ENCODE data around the gene MTMR2.

The MTMR2 gene

DNA sequence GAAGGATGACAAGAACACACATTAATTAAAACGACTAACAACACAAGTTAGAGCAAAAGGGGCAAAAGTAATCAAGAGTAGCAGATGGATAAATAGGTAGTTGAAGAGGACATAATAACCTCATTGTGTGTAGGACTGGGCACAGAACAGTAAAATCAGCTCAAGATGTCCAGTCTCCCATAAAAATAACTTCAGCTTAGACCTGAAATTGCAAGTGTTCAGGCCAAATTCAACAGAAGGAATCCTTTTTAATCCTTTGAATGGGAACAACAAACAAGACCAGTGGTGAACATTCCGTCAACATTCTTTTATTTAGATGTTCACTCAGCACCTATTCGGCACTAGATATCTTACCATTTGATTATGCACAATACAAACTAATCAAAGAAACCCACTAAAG is 4.4 kb downstream of the MTMR2 start:
- TF ChIP-seq ISL1 (CRISPR knock-in tag; IDR thresholded peaks at IDR 0.05) (no peak), CREB5 (CRISPR knock-in tag; IDR thresholded peaks at IDR 0.05; ENCODE audit: low read depth) (no peak), ESRRG (CRISPR knock-in tag; IDR thresholded peaks at IDR 0.05) (no peak), ZNF565 (CRISPR knock-in tag; conservative IDR thresholded peaks at IDR 0.05; ENCODE audit: low read depth) (no peak), CSDC2 (CRISPR knock-in tag; IDR thresholded peaks at IDR 0.05) (no peak), OSR1 (CRISPR knock-in tag; IDR thresholded peaks at IDR 0.05) (no peak), TOX (CRISPR knock-in tag; IDR thresholded peaks at IDR 0.05; ENCODE audit: borderline replicate concordance) (no peak), ARNTL (CRISPR knock-in tag; IDR thresholded peaks at IDR 0.05; ENCODE audit: borderline replicate concordance, low read depth) (no peak)
- TF ChIP-seq, protein P1, sequence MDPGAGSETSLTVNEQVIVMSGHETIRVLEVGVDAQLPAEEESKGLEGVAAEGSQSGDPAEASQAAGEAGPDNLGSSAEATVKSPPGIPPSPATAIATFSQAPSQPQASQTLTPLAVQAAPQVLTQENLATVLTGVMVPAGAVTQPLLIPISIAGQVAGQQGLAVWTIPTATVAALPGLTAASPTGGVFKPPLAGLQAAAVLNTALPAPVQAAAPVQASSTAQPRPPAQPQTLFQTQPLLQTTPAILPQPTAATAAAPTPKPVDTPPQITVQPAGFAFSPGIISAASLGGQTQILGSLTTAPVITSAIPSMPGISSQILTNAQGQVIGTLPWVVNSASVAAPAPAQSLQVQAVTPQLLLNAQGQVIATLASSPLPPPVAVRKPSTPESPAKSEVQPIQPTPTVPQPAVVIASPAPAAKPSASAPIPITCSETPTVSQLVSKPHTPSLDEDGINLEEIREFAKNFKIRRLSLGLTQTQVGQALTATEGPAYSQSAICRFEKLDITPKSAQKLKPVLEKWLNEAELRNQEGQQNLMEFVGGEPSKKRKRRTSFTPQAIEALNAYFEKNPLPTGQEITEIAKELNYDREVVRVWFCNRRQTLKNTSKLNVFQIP (CRISPR knock-in tag; IDR thresholded peaks at IDR 0.05; ENCODE audit: borderline replicate concordance, low read depth), result no peak
- ATAC-seq, result no peak

DNA sequence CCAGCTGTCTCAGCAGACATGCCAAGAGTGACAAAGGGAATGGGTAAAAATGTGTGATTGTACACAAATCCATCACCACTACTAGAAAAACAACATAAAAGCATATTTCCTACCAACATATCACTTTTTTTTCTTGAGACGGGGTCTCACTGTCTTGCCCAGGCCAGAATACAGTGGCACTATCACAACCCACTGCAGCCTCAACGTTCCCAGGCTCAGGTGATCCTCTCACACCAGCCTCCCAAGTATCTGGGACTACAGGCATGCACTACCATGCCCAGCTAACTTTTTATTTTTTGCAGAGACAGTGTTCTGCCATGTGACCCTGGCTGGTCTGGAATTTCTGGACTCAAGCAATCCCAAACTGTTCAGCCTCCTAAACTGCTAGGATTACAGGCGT is 5.2 kb downstream of the MTMR2 start:
- TF ChIP-seq ESRRG (CRISPR knock-in tag; IDR thresholded peaks at IDR 0.05) (no peak), ZFP3 (CRISPR knock-in tag; IDR thresholded peaks at IDR 0.05) (no peak), RARB (CRISPR knock-in tag; IDR thresholded peaks at IDR 0.05) (no peak), ZNF565 (CRISPR knock-in tag; conservative IDR thresholded peaks at IDR 0.05; ENCODE audit: low read depth) (no peak), ZNF8 (CRISPR knock-in tag; IDR thresholded peaks at IDR 0.05) (no peak)
- TF ChIP-seq, protein P2, sequence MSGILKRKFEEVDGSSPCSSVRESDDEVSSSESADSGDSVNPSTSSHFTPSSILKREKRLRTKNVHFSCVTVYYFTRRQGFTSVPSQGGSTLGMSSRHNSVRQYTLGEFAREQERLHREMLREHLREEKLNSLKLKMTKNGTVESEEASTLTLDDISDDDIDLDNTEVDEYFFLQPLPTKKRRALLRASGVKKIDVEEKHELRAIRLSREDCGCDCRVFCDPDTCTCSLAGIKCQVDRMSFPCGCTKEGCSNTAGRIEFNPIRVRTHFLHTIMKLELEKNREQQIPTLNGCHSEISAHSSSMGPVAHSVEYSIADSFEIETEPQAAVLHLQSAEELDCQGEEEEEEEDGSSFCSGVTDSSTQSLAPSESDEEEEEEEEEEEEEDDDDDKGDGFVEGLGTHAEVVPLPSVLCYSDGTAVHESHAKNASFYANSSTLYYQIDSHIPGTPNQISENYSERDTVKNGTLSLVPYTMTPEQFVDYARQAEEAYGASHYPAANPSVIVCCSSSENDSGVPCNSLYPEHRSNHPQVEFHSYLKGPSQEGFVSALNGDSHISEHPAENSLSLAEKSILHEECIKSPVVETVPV (CRISPR knock-in tag; IDR thresholded peaks at IDR 0.05), result no peak
- no peak for ATAC-seq

DNA sequence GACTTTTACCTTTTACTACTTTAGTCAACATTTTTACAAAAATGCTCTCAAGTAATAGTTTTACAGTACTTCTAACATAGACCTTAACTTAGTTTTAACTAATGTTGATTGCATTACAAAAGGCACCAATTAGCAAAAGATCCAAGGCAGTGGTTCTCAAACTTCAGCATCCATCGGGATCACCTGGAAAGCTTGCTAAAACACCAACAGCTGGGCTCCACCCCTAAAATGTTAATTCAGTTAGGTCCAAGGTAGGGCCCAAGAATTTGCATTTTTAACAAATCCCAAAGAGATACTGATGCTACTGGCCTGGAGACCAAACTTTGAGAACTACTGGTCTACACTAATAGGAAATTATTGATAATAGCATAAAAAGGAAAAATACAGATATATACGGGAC is 5.9 kb downstream of the MTMR2 start:
- ATAC-seq, result no peak
- TF ChIP-seq CREB5 (CRISPR knock-in tag; IDR thresholded peaks at IDR 0.05; ENCODE audit: low read depth) (no peak), GLIS3 (CRISPR knock-in tag; IDR thresholded peaks at IDR 0.05) (no peak), ZNF565 (CRISPR knock-in tag; conservative IDR thresholded peaks at IDR 0.05; ENCODE audit: low read depth) (no peak), PPARA (CRISPR knock-in tag; IDR thresholded peaks at IDR 0.05; ENCODE audit: borderline replicate concordance) (no peak), TOX (CRISPR knock-in tag; IDR thresholded peaks at IDR 0.05; ENCODE audit: borderline replicate concordance) (no peak), ISL1 (CRISPR knock-in tag; IDR thresholded peaks at IDR 0.05) (no peak), SNAI2 (CRISPR knock-in tag; IDR thresholded peaks at IDR 0.05) (no peak), TCF4 (CRISPR knock-in tag; IDR thresholded peaks at IDR 0.05; ENCODE audit: borderline replicate concordance) (no peak), CSDC2 (CRISPR knock-in tag; IDR thresholded peaks at IDR 0.05) (no peak), ESRRG (CRISPR knock-in tag; IDR thresholded peaks at IDR 0.05) (no peak), ARNTL (CRISPR knock-in tag; IDR thresholded peaks at IDR 0.05; ENCODE audit: borderline replicate concordance, low read depth) (no peak), RARB (CRISPR knock-in tag; IDR thresholded peaks at IDR 0.05) (no peak), ZFP3 (CRISPR knock-in tag; IDR thresholded peaks at IDR 0.05) (no peak), ZNF70 (CRISPR knock-in tag; IDR thresholded peaks at IDR 0.05) (no peak)
- TF ChIP-seq, protein P2 (CRISPR knock-in tag; IDR thresholded peaks at IDR 0.05), result no peak
- TF ChIP-seq, protein P3, sequence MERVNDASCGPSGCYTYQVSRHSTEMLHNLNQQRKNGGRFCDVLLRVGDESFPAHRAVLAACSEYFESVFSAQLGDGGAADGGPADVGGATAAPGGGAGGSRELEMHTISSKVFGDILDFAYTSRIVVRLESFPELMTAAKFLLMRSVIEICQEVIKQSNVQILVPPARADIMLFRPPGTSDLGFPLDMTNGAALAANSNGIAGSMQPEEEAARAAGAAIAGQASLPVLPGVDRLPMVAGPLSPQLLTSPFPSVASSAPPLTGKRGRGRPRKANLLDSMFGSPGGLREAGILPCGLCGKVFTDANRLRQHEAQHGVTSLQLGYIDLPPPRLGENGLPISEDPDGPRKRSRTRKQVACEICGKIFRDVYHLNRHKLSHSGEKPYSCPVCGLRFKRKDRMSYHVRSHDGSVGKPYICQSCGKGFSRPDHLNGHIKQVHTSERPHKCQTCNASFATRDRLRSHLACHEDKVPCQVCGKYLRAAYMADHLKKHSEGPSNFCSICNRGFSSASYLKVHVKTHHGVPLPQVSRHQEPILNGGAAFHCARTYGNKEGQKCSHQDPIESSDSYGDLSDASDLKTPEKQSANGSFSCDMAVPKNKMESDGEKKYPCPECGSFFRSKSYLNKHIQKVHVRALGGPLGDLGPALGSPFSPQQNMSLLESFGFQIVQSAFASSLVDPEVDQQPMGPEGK (CRISPR knock-in tag; IDR thresholded peaks at IDR 0.05; ENCODE audit: borderline replicate concordance), result no peak
- TF ChIP-seq, protein P1 (CRISPR knock-in tag; IDR thresholded peaks at IDR 0.05; ENCODE audit: borderline replicate concordance, low read depth), result no peak
- TF ChIP-seq, protein P4, sequence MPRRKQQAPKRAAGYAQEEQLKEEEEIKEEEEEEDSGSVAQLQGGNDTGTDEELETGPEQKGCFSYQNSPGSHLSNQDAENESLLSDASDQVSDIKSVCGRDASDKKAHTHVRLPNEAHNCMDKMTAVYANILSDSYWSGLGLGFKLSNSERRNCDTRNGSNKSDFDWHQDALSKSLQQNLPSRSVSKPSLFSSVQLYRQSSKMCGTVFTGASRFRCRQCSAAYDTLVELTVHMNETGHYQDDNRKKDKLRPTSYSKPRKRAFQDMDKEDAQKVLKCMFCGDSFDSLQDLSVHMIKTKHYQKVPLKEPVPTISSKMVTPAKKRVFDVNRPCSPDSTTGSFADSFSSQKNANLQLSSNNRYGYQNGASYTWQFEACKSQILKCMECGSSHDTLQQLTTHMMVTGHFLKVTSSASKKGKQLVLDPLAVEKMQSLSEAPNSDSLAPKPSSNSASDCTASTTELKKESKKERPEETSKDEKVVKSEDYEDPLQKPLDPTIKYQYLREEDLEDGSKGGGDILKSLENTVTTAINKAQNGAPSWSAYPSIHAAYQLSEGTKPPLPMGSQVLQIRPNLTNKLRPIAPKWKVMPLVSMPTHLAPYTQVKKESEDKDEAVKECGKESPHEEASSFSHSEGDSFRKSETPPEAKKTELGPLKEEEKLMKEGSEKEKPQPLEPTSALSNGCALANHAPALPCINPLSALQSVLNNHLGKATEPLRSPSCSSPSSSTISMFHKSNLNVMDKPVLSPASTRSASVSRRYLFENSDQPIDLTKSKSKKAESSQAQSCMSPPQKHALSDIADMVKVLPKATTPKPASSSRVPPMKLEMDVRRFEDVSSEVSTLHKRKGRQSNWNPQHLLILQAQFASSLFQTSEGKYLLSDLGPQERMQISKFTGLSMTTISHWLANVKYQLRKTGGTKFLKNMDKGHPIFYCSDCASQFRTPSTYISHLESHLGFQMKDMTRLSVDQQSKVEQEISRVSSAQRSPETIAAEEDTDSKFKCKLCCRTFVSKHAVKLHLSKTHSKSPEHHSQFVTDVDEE (CRISPR knock-in tag; IDR thresholded peaks at IDR 0.05), result no peak
